ENCODE results near the gene CRMP1. TPM values are rescaled to one million over a fixed set of nuclear protein-coding genes. Genes with fewer than 3 reads are reported as not detected.

CRMP1 gene
- total and polyA plus RNA-seq, 9 donors: 6.9 to 34.9 (median 24.0) TPM

GRCh38 chr4:5788144-5788543 is 104.7 kb downstream of the CRMP1 start:
- Histone ChIP-seq H3K27ac (ENCODE audit: low read length) (no peak overlapping the region), H3K36me3 (ENCODE audit: control insufficient read depth, insufficient read depth, low read length) (peaks cover 50% of the 10 kb centered on the region), H3K4me1 (ENCODE audit: control insufficient read depth, insufficient read depth, low read length) (no peaks in the 10 kb centered on the region), H3K9me3 (replicated peaks; ENCODE audit: control insufficient read depth, low read depth, low read length) (no peaks in the 10 kb centered on the region), H3K27me3 (ENCODE audit: control insufficient read depth, insufficient read depth, low read length) (no peaks in the 10 kb centered on the region), H3K4me3 (ENCODE audit: low read length) (no peak overlapping the region)
- no peak for DNase-seq
- no CpG with 5 or more reads among the region's 2 CpGs for WGBS (ENCODE audit: insufficient coverage)

- no peaks in the 10 kb centered on the region for H3K27me3 ChIP-seq (ENCODE audit: control insufficient read depth, insufficient read depth, low read length)
- no peak for DNase-seq
- 88% methylated on average over 6 of the region's 8 CpGs for WGBS (ENCODE audit: insufficient coverage)
- no peak overlapping the region for H3K27ac ChIP-seq (ENCODE audit: low read length)
- H3K4me3 ChIP-seq (ENCODE audit: low read length): no peak overlapping the region
- no peaks in the 10 kb centered on the region for H3K4me1 ChIP-seq (ENCODE audit: control insufficient read depth, insufficient read depth, low read length)
- peaks cover 51% of the 10 kb centered on the region for H3K36me3 ChIP-seq (ENCODE audit: control insufficient read depth, insufficient read depth, low read length)
- H3K9me3 ChIP-seq (replicated peaks; ENCODE audit: control insufficient read depth, low read depth, low read length): no peaks in the 10 kb centered on the region
These were observed 105.6 kb downstream of the CRMP1 start for GRCh38 chr4:5787311-5787710.

GRCh38 chr4:5785806-5786680 is 106.8 kb downstream of the CRMP1 start:
- no peak overlapping the region for H3K27ac ChIP-seq (ENCODE audit: low read length)
- no CpG with 5 or more reads among the region's 9 CpGs for WGBS (ENCODE audit: insufficient coverage)

GRCh38 chr4:5784960-5785611 is 107.8 kb downstream of the CRMP1 start:
- Histone ChIP-seq H3K36me3 (ENCODE audit: control insufficient read depth, insufficient read depth, low read length) (peaks cover 51% of the 10 kb centered on the region), H3K27me3 (ENCODE audit: control insufficient read depth, insufficient read depth, low read length) (no peaks in the 10 kb centered on the region), H3K9me3 (replicated peaks; ENCODE audit: control insufficient read depth, low read depth, low read length) (no peaks in the 10 kb centered on the region), H3K4me1 (ENCODE audit: control insufficient read depth, insufficient read depth, low read length) (no peaks in the 10 kb centered on the region), H3K4me3 (ENCODE audit: low read length) (no peak overlapping the region), H3K27ac (ENCODE audit: low read length) (no peak overlapping the region)
- DNase-seq: no peak
- WGBS (ENCODE audit: insufficient coverage): 76% methylated on average over 8 of the region's 9 CpGs

More at GRCh38 chr4:5785806-5786680, 106.8 kb downstream of the CRMP1 start:
- Histone ChIP-seq H3K36me3 (ENCODE audit: control insufficient read depth, insufficient read depth, low read length) (peaks cover 51% of the 10 kb centered on the region), H3K4me1 (ENCODE audit: control insufficient read depth, insufficient read depth, low read length) (no peaks in the 10 kb centered on the region), H3K9me3 (replicated peaks; ENCODE audit: control insufficient read depth, low read depth, low read length) (no peaks in the 10 kb centered on the region), H3K4me3 (ENCODE audit: low read length) (no peak overlapping the region), H3K27me3 (ENCODE audit: control insufficient read depth, insufficient read depth, low read length) (no peaks in the 10 kb centered on the region)
- DNase-seq: no peak

- H3K27ac ChIP-seq (ENCODE audit: low read length): no peak overlapping the region
- 92% methylated on average over 5 of the region's 6 CpGs for WGBS (ENCODE audit: insufficient coverage)
- no peak overlapping the region for H3K4me3 ChIP-seq (ENCODE audit: low read length)
- H3K4me1 ChIP-seq (ENCODE audit: control insufficient read depth, insufficient read depth, low read length): no peaks in the 10 kb centered on the region
- DNase-seq: no peak
- H3K36me3 ChIP-seq (ENCODE audit: control insufficient read depth, insufficient read depth, low read length): peaks cover 43% of the 10 kb centered on the region
- H3K27me3 ChIP-seq (ENCODE audit: control insufficient read depth, insufficient read depth, low read length): no peaks in the 10 kb centered on the region
- no peaks in the 10 kb centered on the region for H3K9me3 ChIP-seq (replicated peaks; ENCODE audit: control insufficient read depth, low read depth, low read length)
These were observed 108.9 kb downstream of the CRMP1 start for GRCh38 chr4:5784021-5784420.

GRCh38 chr4:5783486-5783885 is 109.4 kb downstream of the CRMP1 start:
- Histone ChIP-seq H3K27ac (ENCODE audit: low read length) (no peak overlapping the region), H3K4me1 (ENCODE audit: control insufficient read depth, insufficient read depth, low read length) (no peaks in the 10 kb centered on the region), H3K4me3 (ENCODE audit: low read length) (no peak overlapping the region), H3K27me3 (ENCODE audit: control insufficient read depth, insufficient read depth, low read length) (no peaks in the 10 kb centered on the region), H3K9me3 (replicated peaks; ENCODE audit: control insufficient read depth, low read depth, low read length) (no peaks in the 10 kb centered on the region), H3K36me3 (ENCODE audit: control insufficient read depth, insufficient read depth, low read length) (peaks cover 40% of the 10 kb centered on the region)
- WGBS (ENCODE audit: insufficient coverage): 76% methylated on average over 11 of the region's 14 CpGs
- DNase-seq: no peak

- Histone ChIP-seq H3K4me3 (ENCODE audit: low read length) (no peak overlapping the region), H3K27me3 (ENCODE audit: control insufficient read depth, insufficient read depth, low read length) (no peaks in the 10 kb centered on the region), H3K4me1 (ENCODE audit: control insufficient read depth, insufficient read depth, low read length) (no peaks in the 10 kb centered on the region), H3K9me3 (replicated peaks; ENCODE audit: control insufficient read depth, low read depth, low read length) (no peaks in the 10 kb centered on the region), H3K27ac (ENCODE audit: low read length) (no peak overlapping the region), H3K36me3 (ENCODE audit: control insufficient read depth, insufficient read depth, low read length) (peaks cover 35% of the 10 kb centered on the region)
- 76% methylated on average over 6 of the region's 6 CpGs for WGBS (ENCODE audit: insufficient coverage)
- no peak for DNase-seq
These were observed 109.9 kb downstream of the CRMP1 start for GRCh38 chr4:5782829-5783476.

GRCh38 chr4:5781691-5782090 is 111.2 kb downstream of the CRMP1 start:
- H3K9me3 ChIP-seq (replicated peaks; ENCODE audit: control insufficient read depth, low read depth, low read length): peaks cover 9% of the 10 kb centered on the region
- no peak overlapping the region for H3K27ac ChIP-seq (ENCODE audit: low read length)
- H3K4me3 ChIP-seq (ENCODE audit: low read length): no peak overlapping the region
- H3K4me1 ChIP-seq (ENCODE audit: control insufficient read depth, insufficient read depth, low read length): no peaks in the 10 kb centered on the region
- DNase-seq: no peak
- no peaks in the 10 kb centered on the region for H3K27me3 ChIP-seq (ENCODE audit: control insufficient read depth, insufficient read depth, low read length)
- H3K36me3 ChIP-seq (ENCODE audit: control insufficient read depth, insufficient read depth, low read length): peaks cover 28% of the 10 kb centered on the region
- no CpG with 5 or more reads among the region's 3 CpGs for WGBS (ENCODE audit: insufficient coverage)

- no peaks in the 10 kb centered on the region for H3K27me3 ChIP-seq (ENCODE audit: control insufficient read depth, insufficient read depth, low read length)
- peaks cover 28% of the 10 kb centered on the region for H3K36me3 ChIP-seq (ENCODE audit: control insufficient read depth, insufficient read depth, low read length)
- peaks cover 16% of the 10 kb centered on the region for H3K9me3 ChIP-seq (replicated peaks; ENCODE audit: control insufficient read depth, low read depth, low read length)
- H3K27ac ChIP-seq (ENCODE audit: low read length): no peak overlapping the region
- 95% methylated on average over 6 of the region's 9 CpGs for WGBS (ENCODE audit: insufficient coverage)
- H3K4me3 ChIP-seq (ENCODE audit: low read length): no peak overlapping the region
- no peak for DNase-seq
- no peaks in the 10 kb centered on the region for H3K4me1 ChIP-seq (ENCODE audit: control insufficient read depth, insufficient read depth, low read length)
These were observed 111.9 kb downstream of the CRMP1 start for GRCh38 chr4:5780831-5781480.

- no peak for DNase-seq
- peaks cover 25% of the 10 kb centered on the region for H3K36me3 ChIP-seq (ENCODE audit: control insufficient read depth, insufficient read depth, low read length)
- WGBS (ENCODE audit: insufficient coverage): 94% methylated on average over 1 of the region's 1 CpG
- no peak overlapping the region for H3K4me3 ChIP-seq (ENCODE audit: low read length)
- no peak overlapping the region for H3K27ac ChIP-seq (ENCODE audit: low read length)
- H3K4me1 ChIP-seq (ENCODE audit: control insufficient read depth, insufficient read depth, low read length): no peaks in the 10 kb centered on the region
- peaks cover 18% of the 10 kb centered on the region for H3K9me3 ChIP-seq (replicated peaks; ENCODE audit: control insufficient read depth, low read depth, low read length)
- no peaks in the 10 kb centered on the region for H3K27me3 ChIP-seq (ENCODE audit: control insufficient read depth, insufficient read depth, low read length)
These were observed 116.4 kb downstream of the CRMP1 start for GRCh38 chr4:5776510-5776909.
